T-cell (primary cell): ENCODE results near the gene IL20. TPM values are rescaled to one million over a fixed set of nuclear protein-coding genes. Genes with fewer than 3 reads are reported as not detected.
"Not testable (repeated sequence)": the region's sequence is repeated elsewhere in the genome, so short reads cannot be mapped to it uniquely, and the experiment has no call there.

Experiments
- ATAC-seq, 4 experiments: fragments of 200-7000 bp in 3 of 4; fragments of 150-1000 bp in 1 of 4; cut with Tn5 transposase; replicated peaks in 1 of 4; 1 replicate in 3 of 4; 2 replicates in 1 of 4; pipeline ENCODE4 v1.10.0; 2021; ENCODE audit warnings: moderate library complexity in 3 of 4, mild to moderate bottlenecking in 2 of 4, moderate number of reproducible peaks in 1 of 4
- CTCF ChIA-PET, 2 donors: fragments of 300-600 bp; sonication (Branson Sonifier 250); formaldehyde crosslinking; loops; one replicate each; lab custom pipeline; 2022; ENCODE audit warnings: antibody characterized with exemption in 2 of 2; lab: Charles Lee
- POLR2A ChIA-PET, 2 donors: fragments of 300-600 bp; sonication (Branson Sonifier 250); formaldehyde crosslinking; loops; one replicate each; lab custom pipeline; 2022; ENCODE audit warnings: antibody characterized with exemption in 2 of 2; lab: Charles Lee
- DNase-seq, 35 experiments: peaks; one replicate each; pipeline versions ENCODE4 v3.0.0 to v3.0.0-alpha.2; 2013 to 2023
- H3K27ac ChIP-seq: one replicate; pipeline ENCODE4 v1.5.1; 2013; ENCODE audit warnings: low read length
- H3K27me3 ChIP-seq, 2 experiments: replicated peaks in 1 of 2; 1 replicate in 1 of 2; 2 replicates in 1 of 2; pipeline versions ENCODE4 v1.6.1 to v1.7.0; 2013; ENCODE audit warnings: low read length in 1 of 2, mixed read lengths in 1 of 2; ENCODE audit not compliant: control insufficient read depth in 2 of 2, insufficient read depth in 2 of 2; ENCODE audit errors: extremely low read depth in 1 of 2
- H3K36me3 ChIP-seq, 2 donors: 1 replicate in 1 of 2; 2 replicates in 1 of 2; pipeline versions ENCODE4 v1.6.1 to v1.7.0; 2013; ENCODE audit warnings: low read length in 1 of 2; ENCODE audit not compliant: control insufficient read depth in 2 of 2, insufficient read depth in 1 of 2; ENCODE audit errors: extremely low read depth in 1 of 2
- H3K4me1 ChIP-seq, 2 experiments: 1 replicate in 1 of 2; 2 replicates in 1 of 2; pipeline versions ENCODE4 v1.6.1 to v1.7.0; 2013; ENCODE audit warnings: low read length in 2 of 2, mixed read lengths in 1 of 2; ENCODE audit not compliant: insufficient read depth in 2 of 2, control insufficient read depth in 1 of 2; ENCODE audit errors: extremely low read depth in 1 of 2
- H3K4me3 ChIP-seq, 2 donors: 1 replicate in 1 of 2; 2 replicates in 1 of 2; pipeline versions ENCODE4 v1.5.1 to v1.7.0; 2013; ENCODE audit warnings: mild to moderate bottlenecking in 2 of 2, low read length in 1 of 2, moderate library complexity in 1 of 2; ENCODE audit not compliant: control insufficient read depth in 1 of 2; ENCODE audit errors: extremely low read depth in 1 of 2
- H3K9me3 ChIP-seq: 2 replicates; pipeline ENCODE4 v1.7.0; 2013
- H3K27ac Mint-ChIP-seq, 2 donors: one replicate each; pipeline ENCODE4 v1.8.0; 2020 to 2021; ENCODE audit warnings: mild to moderate bottlenecking in 2 of 2, mixed read lengths in 2 of 2
- H3K27me3 Mint-ChIP-seq, 2 donors: one replicate each; pipeline ENCODE4 v1.8.0; 2021 to 2022; ENCODE audit warnings: mixed read lengths in 2 of 2
- H3K36me3 Mint-ChIP-seq: one replicate; pipeline ENCODE4 v1.8.0; 2021; ENCODE audit warnings: mixed read lengths
- H3K4me1 Mint-ChIP-seq, 3 donors: one replicate each; pipeline ENCODE4 v1.8.0; 2020 to 2022; ENCODE audit warnings: mixed read lengths in 3 of 3, mild to moderate bottlenecking in 1 of 3
- H3K4me3 Mint-ChIP-seq, 3 donors: one replicate each; pipeline ENCODE4 v1.8.0; 2020 to 2022; ENCODE audit warnings: mild to moderate bottlenecking in 3 of 3, mixed read lengths in 3 of 3, moderate library complexity in 3 of 3
- H3K9me3 Mint-ChIP-seq, 3 donors: one replicate each; pipeline ENCODE4 v1.8.0; 2020 to 2022; ENCODE audit warnings: mixed read lengths in 3 of 3
- WGBS: methylation state at CpG from one replicate; pipeline ENCODE4 v1.1.5; 2013; ENCODE audit warnings: missing lambda C conversion rate; ENCODE audit not compliant: insufficient coverage; 5-methylcytosine and 5-hydroxymethylcytosine counted together
- total RNA-seq, 35 experiments: library from RNA in 6 of 35; stranded (reverse) in 6 of 35; fragments of 120-200 nt in 1 of 35; gene quantifications; one replicate each; pipeline versions ENCODE4 v1.2.1 to v1.2.4 and lab custom pipeline; 2013 to 2026

Gene IL20
- total RNA-seq, 5 donors from 2014 or later (not counting 1 experiment from before 2014, with no cell fraction given), result not detected

- H3K4me3 ChIP-seq, H3K4me1 ChIP-seq, H3K27ac Mint-ChIP-seq, DNase-seq, H3K36me3 ChIP-seq, ATAC-seq, H3K27ac ChIP-seq, H3K9me3 ChIP-seq, H3K36me3 Mint-ChIP-seq, H3K4me3 Mint-ChIP-seq, H3K27me3 ChIP-seq, CTCF ChIA-PET, H3K4me1 Mint-ChIP-seq, POLR2A ChIA-PET: not testable (repeated sequence)
- peaks cover 0 to 10% (median 6%) of the 10 kb centered on the region in 3 donors for H3K9me3 Mint-ChIP-seq
- peaks cover 0 to 15% of the 10 kb centered on the region in 2 donors for H3K27me3 Mint-ChIP-seq
These were observed 11.7 kb upstream of the IL20 start for GRCh38 chr1:206853696-206854095.

DNA sequence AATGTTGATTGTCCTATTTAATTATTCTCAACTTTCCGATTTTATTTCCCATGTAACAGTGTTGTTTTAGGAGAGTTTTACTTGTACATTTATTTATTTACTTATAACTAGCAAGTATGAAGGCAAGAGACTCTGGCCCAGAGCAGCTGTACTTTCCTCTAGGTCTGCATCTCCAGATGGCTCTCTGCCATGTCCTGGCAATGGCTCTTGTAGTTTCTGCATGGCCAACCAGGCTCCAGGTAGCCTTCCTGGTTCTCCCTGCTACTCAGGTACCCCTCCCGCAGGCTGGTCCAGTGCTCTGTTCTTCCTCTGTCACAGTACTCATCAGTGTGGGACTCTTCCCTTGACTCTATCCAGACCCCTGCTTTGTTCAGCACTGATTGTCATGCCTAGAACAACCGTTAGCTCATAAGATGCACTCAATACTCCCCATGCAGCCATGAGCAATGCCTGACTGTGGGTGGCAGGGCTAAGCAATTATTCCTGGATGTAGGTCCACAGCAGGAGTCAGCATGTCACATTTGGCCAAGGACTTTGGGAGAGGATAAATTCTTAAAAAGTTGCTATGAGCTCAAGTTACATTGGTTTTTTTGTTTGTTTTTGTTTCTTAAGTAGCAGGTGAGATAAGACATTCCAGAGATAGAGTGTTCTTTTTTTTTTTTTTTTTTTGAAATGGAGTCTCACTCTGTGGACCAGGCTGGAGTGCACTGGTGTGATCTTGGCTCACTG, 10.9 kb upstream of the IL20 start:
- POLR2A ChIA-PET, result interaction anchor here in 1 of 2 donors (0.6 kb wide), 1 partner anchor 223 kb away, joined by 3 read pairs; no protein-coding TSS in a partner anchor
- H3K27me3 Mint-ChIP-seq, result peaks cover 0 to 10% of the 10 kb centered on the region in 2 donors
- no peak overlapping the region for H3K4me3 Mint-ChIP-seq
- H3K36me3 ChIP-seq, result no peaks in the 10 kb centered on the region
- H3K36me3 Mint-ChIP-seq, result peaks cover 3% of the 10 kb centered on the region
- peaks cover 0 to 10% (median 6%) of the 10 kb centered on the region in 3 donors for H3K9me3 Mint-ChIP-seq
- no peaks in the 10 kb centered on the region for H3K9me3 ChIP-seq
- DNase-seq (no peak), ATAC-seq (no peak)
- no peak overlapping the region for H3K27ac ChIP-seq
- peaks cover 7 to 14% (median 10%) of the 10 kb centered on the region in 3 donors for H3K4me1 Mint-ChIP-seq
- CTCF ChIA-PET, result interaction anchor here (0.6 to 1.2 kb wide), 9 partner anchors 45 to 793 kb away, joined by 3 to 5 read pairs (median 4); partner anchors contain the start of gene FCMR (in 1 of the 2)
- H3K27me3 ChIP-seq, result peaks cover 0 to 2% of the 10 kb centered on the region in 2 experiments
- no peak overlapping the region for H3K4me3 ChIP-seq
- H3K4me1 ChIP-seq, result peaks cover 6 to 8% of the 10 kb centered on the region in 2 experiments
- 100% methylated on average over 2 of the region's 3 CpGs for WGBS
- no peak overlapping the region for H3K27ac Mint-ChIP-seq

- DNase-seq (no peak), ATAC-seq (no peak)
- H3K4me3 ChIP-seq, result no peak overlapping the region
- 92% methylated on average over 2 of the region's 2 CpGs for WGBS
- POLR2A ChIA-PET, result interaction anchor here in 1 of 2 donors (0.6 kb wide), 1 partner anchor 38 kb away, joined by 3 read pairs; no protein-coding TSS in a partner anchor
- CTCF ChIA-PET, result no interaction called here
- H3K36me3 ChIP-seq, result no peaks in the 10 kb centered on the region
- Mint-ChIP-seq H3K9me3 (peaks cover 0 to 10% (median 6%) of the 10 kb centered on the region in 3 donors), H3K36me3 (peaks cover 3% of the 10 kb centered on the region), H3K27me3 (peaks cover 0 to under 1% of the 10 kb centered on the region in 2 donors), H3K27ac (no peak overlapping the region), H3K4me1 (peaks cover 7 to 16% (median 14%) of the 10 kb centered on the region in 3 donors), H3K4me3 (no peak overlapping the region)
- no peak overlapping the region for H3K27ac ChIP-seq
- no peaks in the 10 kb centered on the region for H3K9me3 ChIP-seq
- peaks cover 0 to 2% of the 10 kb centered on the region in 2 experiments for H3K27me3 ChIP-seq
- peaks cover 6 to 8% of the 10 kb centered on the region in 2 experiments for H3K4me1 ChIP-seq
These were observed 9.6 kb upstream of the IL20 start for GRCh38 chr1:206855859-206856258.

GRCh38 chr1:206856674-206857464, 8.6 kb upstream of the IL20 start:
- peaks cover 0 to 3% of the 10 kb centered on the region in 2 donors for H3K27me3 Mint-ChIP-seq
- POLR2A ChIA-PET, result no interaction called here
- Histone ChIP-seq H3K36me3 (no peaks in the 10 kb centered on the region), H3K27ac (no peak overlapping the region), H3K4me1 (peaks cover 6 to 8% of the 10 kb centered on the region in 2 experiments), H3K9me3 (no peaks in the 10 kb centered on the region), H3K4me3 (no peak overlapping the region), H3K27me3 (peaks cover 0 to 2% of the 10 kb centered on the region in 2 experiments)
- CTCF ChIA-PET, result interaction anchor here (0.7 to 1.7 kb wide), 3 partner anchors 56 to 193 kb away, joined by 3 to 5 read pairs (median 3); no protein-coding TSS in a partner anchor
- H3K4me3 Mint-ChIP-seq, result no peak overlapping the region
- 82% methylated on average over 2 of the region's 5 CpGs for WGBS
- no peaks in the 10 kb centered on the region for H3K36me3 Mint-ChIP-seq
- H3K27ac Mint-ChIP-seq, result no peak overlapping the region
- H3K4me1 Mint-ChIP-seq, result peaks cover 7 to 16% (median 14%) of the 10 kb centered on the region in 3 donors
- peaks cover 0 to 10% (median 6%) of the 10 kb centered on the region in 3 donors for H3K9me3 Mint-ChIP-seq
- DNase-seq (peak in 8 of 35 experiments; percentile 7 to 47 (median 12)), ATAC-seq (peak in 3 of 4 experiments; percentile 56 to 63 (median 63))

GRCh38 chr1:206859082-206859521, 6.3 kb upstream of the IL20 start:
- ChIA-PET CTCF (interaction anchor here (0.9 to 1.9 kb wide), 4 partner anchors 50 to 124 kb away, joined by 3 to 7 read pairs (median 4); no protein-coding TSS in a partner anchor), POLR2A (no interaction called here)
- no peak overlapping the region for H3K4me3 ChIP-seq
- no peaks in the 10 kb centered on the region for H3K9me3 ChIP-seq
- H3K36me3 ChIP-seq, result no peaks in the 10 kb centered on the region
- Mint-ChIP-seq H3K4me1 (peaks cover 7 to 16% (median 14%) of the 10 kb centered on the region in 3 donors), H3K27me3 (peaks cover 4 to 6% of the 10 kb centered on the region in 2 donors), H3K27ac (peak overlapping the region in 1 of 2 donors; percentile 29), H3K36me3 (no peaks in the 10 kb centered on the region), H3K9me3 (no peaks in the 10 kb centered on the region), H3K4me3 (peak overlapping the region in 1 of 3 donors; percentile 19)
- H3K27ac ChIP-seq, result no peak overlapping the region
- DNase-seq (peak in 7 of 35 experiments; percentile 3 to 41 (median 13)), ATAC-seq (peak in 3 of 4 experiments; percentile 51 to 65 (median 60))
- 83% methylated on average over 2 of the region's 5 CpGs for WGBS
- peaks cover 0 to 2% of the 10 kb centered on the region in 2 experiments for H3K27me3 ChIP-seq
- H3K4me1 ChIP-seq, result peaks cover 6 to 8% of the 10 kb centered on the region in 2 experiments
